Cardiac muscle cell (in vitro differentiated cells and primary cell): ENCODE measurements around the gene SH2D6. TPM values are rescaled to one million over a fixed set of nuclear protein-coding genes. Genes with fewer than 3 reads are reported as not detected.

Experiments used
- DNase-seq, 2 donors: peaks; one replicate each; pipeline versions ENCODE4 v3.0.0 to v3.0.0-alpha.2; 2010 to 2017; ENCODE audit warnings: low read depth in 1 of 2, low spot score in 1 of 2
- H3K27ac ChIP-seq: fragments of 200-600 bp; sonication (generic); 2 replicates; pipeline ENCODE4 v1.5.1; 2016
- H3K27me3 ChIP-seq: fragments of 200-600 bp; sonication (generic); 2 replicates; pipeline ENCODE4 v1.6.0; 2016; ENCODE audit warnings: control low read depth
- H3K36me3 ChIP-seq: fragments of 200-600 bp; sonication (generic); 2 replicates; pipeline ENCODE4 v1.5.1; 2016; ENCODE audit warnings: control low read depth
- H3K4me1 ChIP-seq: fragments of 200-600 bp; sonication (generic); 2 replicates; pipeline ENCODE4 v1.8.1; 2017; ENCODE audit warnings: low read depth, mild to moderate bottlenecking, mixed run types
- H3K4me3 ChIP-seq: fragments of 200-600 bp; sonication (generic); 2 replicates; pipeline ENCODE4 v1.5.1; 2016; ENCODE audit warnings: mild to moderate bottlenecking
- H3K9me3 ChIP-seq: fragments of 200-600 bp; sonication (generic); 2 replicates; pipeline ENCODE4 v1.5.1; 2017; ENCODE audit warnings: low read depth, mild to moderate bottlenecking, control low read depth
- polyA plus RNA-seq: library from polyadenylated mRNA; unstranded; fragments of >200 nt; fragmentation: Nextera tagmentation; extraction: Ambion mirVana; gene quantifications from 2 replicates; pipeline ENCODE4 v1.2.1, GENCODE V29; 2016
- total RNA-seq: library from RNA; depleted of rRNA; stranded (reverse); fragments of >200 nt; gene quantifications from 2 replicates; pipeline ENCODE4 v1.2.3, GENCODE V29; 2016
- TF ChIP-seq, protein P1 (sequence below): IDR thresholded peaks from 2 replicates; pipeline ENCODE4 v1.5.1; 2012; ENCODE audit warnings: low read depth, mild to moderate bottlenecking, low read length

SH2D6 gene
- total and polyA plus RNA-seq, 2 experiments from 2014 or later, result not detected

DNA sequence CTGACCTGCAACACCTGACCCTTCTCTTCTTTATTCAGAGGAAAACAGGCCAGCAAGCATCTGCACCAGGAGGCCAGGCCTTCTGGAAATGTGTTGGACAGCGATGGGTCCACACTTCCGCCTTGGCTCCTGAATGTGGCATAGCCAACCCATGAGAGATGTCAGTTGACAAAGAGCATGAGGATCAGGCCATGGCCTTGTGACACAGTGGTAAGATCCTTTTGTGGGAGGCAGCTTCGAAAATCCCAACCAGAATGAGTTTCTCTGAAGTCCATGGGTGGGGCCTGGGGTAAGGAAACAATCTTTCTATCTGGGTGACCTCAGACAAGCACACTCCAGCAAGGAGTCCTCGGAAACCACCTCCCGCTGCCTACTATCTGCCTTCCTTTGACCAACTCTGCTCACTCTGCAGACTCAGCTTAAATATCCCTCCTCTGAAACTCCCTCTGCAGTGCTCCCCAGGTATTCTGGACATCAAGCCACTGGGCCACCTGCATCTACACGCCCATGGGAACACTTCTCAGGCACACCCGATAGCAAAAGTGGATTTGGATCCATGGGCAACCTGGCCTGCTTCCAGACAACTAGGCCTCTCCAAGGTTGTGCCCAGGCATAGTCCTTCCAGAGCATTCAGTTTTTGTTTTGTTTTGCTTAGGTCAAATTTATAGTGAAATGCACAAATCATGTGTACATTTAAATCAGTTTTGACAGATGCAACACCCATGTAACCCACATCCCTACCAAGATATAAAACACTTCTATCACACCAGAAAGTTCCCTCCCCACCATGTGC, 3.6 kb upstream of the SH2D6 start:
- no peaks in the 10 kb centered on the region for H3K36me3 ChIP-seq
- peaks cover 11% of the 10 kb centered on the region for H3K4me1 ChIP-seq
- TF ChIP-seq, protein P1, sequence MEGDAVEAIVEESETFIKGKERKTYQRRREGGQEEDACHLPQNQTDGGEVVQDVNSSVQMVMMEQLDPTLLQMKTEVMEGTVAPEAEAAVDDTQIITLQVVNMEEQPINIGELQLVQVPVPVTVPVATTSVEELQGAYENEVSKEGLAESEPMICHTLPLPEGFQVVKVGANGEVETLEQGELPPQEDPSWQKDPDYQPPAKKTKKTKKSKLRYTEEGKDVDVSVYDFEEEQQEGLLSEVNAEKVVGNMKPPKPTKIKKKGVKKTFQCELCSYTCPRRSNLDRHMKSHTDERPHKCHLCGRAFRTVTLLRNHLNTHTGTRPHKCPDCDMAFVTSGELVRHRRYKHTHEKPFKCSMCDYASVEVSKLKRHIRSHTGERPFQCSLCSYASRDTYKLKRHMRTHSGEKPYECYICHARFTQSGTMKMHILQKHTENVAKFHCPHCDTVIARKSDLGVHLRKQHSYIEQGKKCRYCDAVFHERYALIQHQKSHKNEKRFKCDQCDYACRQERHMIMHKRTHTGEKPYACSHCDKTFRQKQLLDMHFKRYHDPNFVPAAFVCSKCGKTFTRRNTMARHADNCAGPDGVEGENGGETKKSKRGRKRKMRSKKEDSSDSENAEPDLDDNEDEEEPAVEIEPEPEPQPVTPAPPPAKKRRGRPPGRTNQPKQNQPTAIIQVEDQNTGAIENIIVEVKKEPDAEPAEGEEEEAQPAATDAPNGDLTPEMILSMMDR, result no peak
- DNase-seq, result no peak
- H3K27ac ChIP-seq, result no peak overlapping the region
- H3K4me3 ChIP-seq, result no peak overlapping the region
- peaks cover 7% of the 10 kb centered on the region for H3K27me3 ChIP-seq
- H3K9me3 ChIP-seq, result no peaks in the 10 kb centered on the region

GRCh38 chr2:85415980-85416650, 2.4 kb upstream of the SH2D6 start:
- peaks cover 7% of the 10 kb centered on the region for H3K27me3 ChIP-seq
- H3K9me3 ChIP-seq, result no peaks in the 10 kb centered on the region
- no peak for DNase-seq
- TF ChIP-seq, protein P1, result no peak
- no peak overlapping the region for H3K4me3 ChIP-seq
- peaks cover 14% of the 10 kb centered on the region for H3K4me1 ChIP-seq
- no peaks in the 10 kb centered on the region for H3K36me3 ChIP-seq
- H3K27ac ChIP-seq, result no peak overlapping the region

- H3K27me3 ChIP-seq, result no peaks in the 10 kb centered on the region
- H3K27ac ChIP-seq, result peak overlapping the region; percentile 94
- no peaks in the 10 kb centered on the region for H3K9me3 ChIP-seq
- no peak for DNase-seq
- TF ChIP-seq, protein P1, result no peak
- peak overlapping the region; percentile 57 for H3K4me3 ChIP-seq
- peaks cover 21% of the 10 kb centered on the region for H3K4me1 ChIP-seq
- H3K36me3 ChIP-seq, result no peaks in the 10 kb centered on the region
These were observed 628 bp downstream of the SH2D6 start for GRCh38 chr2:85419009-85419675.

DNA sequence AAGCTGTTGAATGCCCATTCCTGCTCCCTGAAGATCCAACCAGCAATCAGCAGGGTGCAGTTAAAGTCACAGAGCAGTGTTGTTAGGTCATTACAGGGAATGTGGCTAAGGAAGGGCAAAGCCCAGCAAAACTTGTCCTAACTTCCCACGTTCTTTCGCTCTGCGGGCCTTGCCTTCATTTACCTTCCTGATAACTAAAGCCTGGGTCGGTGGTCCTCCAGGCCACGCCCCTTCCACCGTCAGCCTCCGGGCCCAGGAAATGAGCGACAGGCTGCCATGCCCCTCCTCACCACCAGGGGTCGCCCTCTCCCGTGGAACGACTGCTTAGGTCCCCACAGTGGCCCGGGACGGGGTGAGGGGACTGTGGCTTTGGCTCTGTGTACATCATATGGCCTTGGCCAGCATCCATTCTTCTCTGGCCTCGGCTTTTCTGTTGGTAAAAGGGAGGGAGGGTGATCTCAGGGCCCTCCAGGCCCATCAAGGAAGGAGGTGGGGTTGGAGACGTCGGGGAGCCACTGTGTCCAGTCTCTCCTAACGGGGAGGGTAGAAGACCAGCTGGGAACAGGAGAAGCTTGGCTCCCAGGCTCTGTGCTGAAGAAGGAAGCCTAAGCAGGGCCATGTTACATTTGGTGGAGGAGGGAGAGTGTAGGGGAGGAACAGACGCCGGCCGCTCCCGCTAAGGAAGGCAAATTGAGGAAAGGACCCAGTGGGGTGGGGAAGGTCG, 2.2 kb downstream of the SH2D6 start:
- Histone ChIP-seq H3K4me1 (peaks cover 21% of the 10 kb centered on the region), H3K36me3 (no peaks in the 10 kb centered on the region), H3K27ac (peak overlapping the region; percentile 51), H3K9me3 (no peaks in the 10 kb centered on the region), H3K27me3 (no peaks in the 10 kb centered on the region), H3K4me3 (no peak overlapping the region)
- peak; percentile 88 to 90 for DNase-seq
- TF ChIP-seq, protein P1, result peak; percentile 95

GRCh38 chr2:85421260-85422071, 3.0 kb downstream of the SH2D6 start:
- peaks cover 21% of the 10 kb centered on the region for H3K4me1 ChIP-seq
- H3K27me3 ChIP-seq, result no peaks in the 10 kb centered on the region
- H3K9me3 ChIP-seq, result no peaks in the 10 kb centered on the region
- peak overlapping the region; percentile 51 for H3K27ac ChIP-seq
- TF ChIP-seq, protein P1, result no peak
- H3K36me3 ChIP-seq, result no peaks in the 10 kb centered on the region
- peak in 1 of 2 donors; percentile 69 for DNase-seq
- H3K4me3 ChIP-seq, result no peak overlapping the region
